GM12872 (cell line): ENCODE results near the gene ABHD16A.

Source experiments
- CTCF ChIP-seq: IDR thresholded peaks from 3 replicates; pipeline ENCODE4 v1.5.1; 2011; ENCODE audit warnings: low read depth, mild to moderate bottlenecking, low read length, moderate library complexity; ENCODE audit not compliant: insufficient read depth

ABHD16A gene

GRCh38 chr6:31658983-31659648, 44.0 kb downstream of the ABHD16A start:
- TF ChIP-seq CTCF = no peak

GRCh38 chr6:31658158-31658688, 44.9 kb downstream of the ABHD16A start:
- TF ChIP-seq CTCF = no peak

- TF ChIP-seq CTCF = no peak
Observed at GRCh38 chr6:31657406-31658157, 45.5 kb downstream of the ABHD16A start.

GRCh38 chr6:31655349-31656237, 47.5 kb downstream of the ABHD16A start, which contains the start of gene APOM:
Gene APOM, plus strand, starts transcription at chr6:31655894. Its CDS starts 73 bp downstream, at chr6:31655967.
- no peak for TF ChIP-seq CTCF

GRCh38 chr6:31654574-31655348, 48.4 kb downstream of the ABHD16A start:
- TF ChIP-seq CTCF = no peak

- TF ChIP-seq CTCF = 0 out of 3 replicates have a peak, but pooled peaks have one; percentile 9
Observed at GRCh38 chr6:31652925-31653724, 50.0 kb downstream of the ABHD16A start.
